Left ventricle myocardium inferior (tissue), 1 donor: ENCODE measurements around the gene RBM17. TPM values are rescaled to one million over a fixed set of nuclear protein-coding genes. Genes with fewer than 3 reads are reported as not detected.

ENCODE experiments used
- DNase-seq: peaks from one replicate; pipeline ENCODE4 v3.0.0-alpha.2; 2020
- H3K27ac ChIP-seq: fragments of 200-600 bp; replicated peaks from 2 replicates; pipeline ENCODE4 v1.8.0; 2021
- H3K27me3 ChIP-seq: fragments of 200-600 bp; 2 replicates; pipeline ENCODE4 v1.8.0; 2021; ENCODE audit warnings: low read depth
- H3K36me3 ChIP-seq: fragments of 200-600 bp; 2 replicates; pipeline ENCODE4 v1.8.0; 2021
- H3K4me1 ChIP-seq: fragments of 200-600 bp; 2 replicates; pipeline ENCODE4 v1.8.0; 2021
- H3K4me3 ChIP-seq: fragments of 200-600 bp; 2 replicates; pipeline ENCODE4 v1.8.0; 2021; ENCODE audit warnings: mild to moderate bottlenecking, moderate library complexity
- H3K9me3 ChIP-seq: fragments of 200-600 bp; replicated peaks from 2 replicates; pipeline ENCODE4 v1.8.0; 2021
- intact Hi-C: fragments of 100-400 bp; cut with micrococcal nuclease; formaldehyde crosslinking; loops from one replicate; pipeline ENCODE4 v1.11.0; 2022
- total RNA-seq: library from RNA; stranded (reverse); fragmentation: NEBNext Ultra II Directional; extraction: Animal tissue kit (Norgen Biotek cat#: 25700); gene quantifications from one replicate; pipeline ENCODE4 v1.2.1, GENCODE V29; 2021
- TF ChIP-seq, protein P1 (sequence below): fragments of 200-600 bp; IDR thresholded peaks from 2 replicates; pipeline ENCODE4 v1.8.0; 2021; ENCODE audit warnings: antibody characterized with exemption, mild to moderate bottlenecking, borderline replicate concordance
- donor health status: DM: no; HTN: yes; CAD: no; lungs with severe emphysema.

Gene RBM17
- total RNA-seq, 1 donor from 2014 or later, result 56.1 TPM

DNA sequence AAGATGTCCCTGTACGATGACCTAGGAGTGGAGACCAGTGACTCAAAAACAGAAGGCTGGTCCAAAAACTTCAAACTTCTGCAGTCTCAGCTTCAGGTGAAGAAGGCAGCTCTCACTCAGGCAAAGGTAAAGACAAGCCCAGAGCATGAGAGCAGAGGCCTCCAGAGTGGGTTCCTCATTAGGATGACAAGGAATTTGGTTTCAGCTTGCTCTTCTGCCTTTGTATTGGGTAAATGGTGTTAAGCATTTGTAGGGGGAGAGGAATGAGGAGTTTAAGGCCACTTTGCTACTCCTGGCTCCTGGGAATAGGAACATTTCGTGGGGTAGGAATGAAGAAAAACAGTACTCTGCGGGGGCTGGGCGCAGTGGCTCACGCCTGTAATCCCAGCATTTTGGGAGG lies 8.2 kb downstream of the RBM17 start:
- Histone ChIP-seq H3K4me3 (no peak overlapping the region), H3K27ac (no peak overlapping the region), H3K9me3 (no peaks in the 10 kb centered on the region), H3K4me1 (peaks cover 58% of the 10 kb centered on the region), H3K36me3 (peaks cover 49% of the 10 kb centered on the region), H3K27me3 (no peaks in the 10 kb centered on the region)
- TF ChIP-seq, protein P1, sequence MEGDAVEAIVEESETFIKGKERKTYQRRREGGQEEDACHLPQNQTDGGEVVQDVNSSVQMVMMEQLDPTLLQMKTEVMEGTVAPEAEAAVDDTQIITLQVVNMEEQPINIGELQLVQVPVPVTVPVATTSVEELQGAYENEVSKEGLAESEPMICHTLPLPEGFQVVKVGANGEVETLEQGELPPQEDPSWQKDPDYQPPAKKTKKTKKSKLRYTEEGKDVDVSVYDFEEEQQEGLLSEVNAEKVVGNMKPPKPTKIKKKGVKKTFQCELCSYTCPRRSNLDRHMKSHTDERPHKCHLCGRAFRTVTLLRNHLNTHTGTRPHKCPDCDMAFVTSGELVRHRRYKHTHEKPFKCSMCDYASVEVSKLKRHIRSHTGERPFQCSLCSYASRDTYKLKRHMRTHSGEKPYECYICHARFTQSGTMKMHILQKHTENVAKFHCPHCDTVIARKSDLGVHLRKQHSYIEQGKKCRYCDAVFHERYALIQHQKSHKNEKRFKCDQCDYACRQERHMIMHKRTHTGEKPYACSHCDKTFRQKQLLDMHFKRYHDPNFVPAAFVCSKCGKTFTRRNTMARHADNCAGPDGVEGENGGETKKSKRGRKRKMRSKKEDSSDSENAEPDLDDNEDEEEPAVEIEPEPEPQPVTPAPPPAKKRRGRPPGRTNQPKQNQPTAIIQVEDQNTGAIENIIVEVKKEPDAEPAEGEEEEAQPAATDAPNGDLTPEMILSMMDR, result no peak
- DNase-seq, result no peak
- intact Hi-C loops, result no loop called here

DNA sequence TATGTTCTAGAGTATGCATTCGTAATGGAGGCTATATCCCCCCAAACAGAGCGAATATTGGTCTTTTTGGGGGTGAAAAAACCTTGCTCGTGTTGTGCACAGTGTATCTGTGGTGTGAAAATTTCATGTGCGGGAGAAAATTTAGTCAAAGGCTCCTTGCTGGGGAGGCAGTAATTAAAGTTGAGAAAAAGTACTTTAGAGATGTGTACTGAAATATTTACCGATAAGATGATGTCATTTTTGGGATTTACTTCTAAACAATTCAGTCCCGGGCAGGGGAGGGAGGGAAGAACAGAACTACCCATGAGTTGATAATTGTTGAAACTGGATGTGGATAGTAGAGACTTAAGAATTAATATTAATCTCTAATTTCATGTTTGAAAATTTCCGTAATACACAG lies 9.3 kb downstream of the RBM17 start:
- Histone ChIP-seq H3K4me1 (peaks cover 57% of the 10 kb centered on the region), H3K27me3 (no peaks in the 10 kb centered on the region), H3K9me3 (no peaks in the 10 kb centered on the region), H3K36me3 (peaks cover 60% of the 10 kb centered on the region), H3K27ac (no peak overlapping the region), H3K4me3 (no peak overlapping the region)
- intact Hi-C loops, result no loop called here
- DNase-seq, result no peak
- TF ChIP-seq, protein P1, result no peak

DNA sequence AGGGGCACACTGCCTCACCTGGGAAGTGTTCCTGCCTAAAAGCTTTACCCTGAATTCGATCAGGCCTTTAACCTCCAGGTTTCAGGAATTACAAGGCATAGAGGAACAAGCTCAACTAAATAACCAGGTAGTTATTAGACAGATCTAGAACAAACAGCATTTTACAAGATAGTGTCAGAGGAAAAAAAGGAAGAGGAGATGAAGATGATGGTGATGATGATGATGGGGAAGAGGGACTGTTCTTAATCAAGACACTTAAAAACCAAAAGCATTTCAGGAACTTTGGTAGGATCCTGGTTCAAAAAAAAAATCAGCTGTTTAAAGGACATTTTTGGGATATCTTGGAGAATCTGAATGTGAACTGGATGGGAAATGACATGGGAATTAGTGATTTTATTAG lies 11.5 kb downstream of the RBM17 start:
- H3K4me3 ChIP-seq, result no peak overlapping the region
- H3K36me3 ChIP-seq, result peaks cover 74% of the 10 kb centered on the region
- H3K9me3 ChIP-seq, result no peaks in the 10 kb centered on the region
- intact Hi-C loops, result loop anchor here (10.0 kb wide), 2 partner anchors 104 to 304 kb away; partner anchors contain the start of gene PFKFB3
- H3K27me3 ChIP-seq, result no peaks in the 10 kb centered on the region
- H3K27ac ChIP-seq, result no peak overlapping the region
- no peak for DNase-seq
- TF ChIP-seq, protein P1, result no peak
- peaks cover 43% of the 10 kb centered on the region for H3K4me1 ChIP-seq

DNA sequence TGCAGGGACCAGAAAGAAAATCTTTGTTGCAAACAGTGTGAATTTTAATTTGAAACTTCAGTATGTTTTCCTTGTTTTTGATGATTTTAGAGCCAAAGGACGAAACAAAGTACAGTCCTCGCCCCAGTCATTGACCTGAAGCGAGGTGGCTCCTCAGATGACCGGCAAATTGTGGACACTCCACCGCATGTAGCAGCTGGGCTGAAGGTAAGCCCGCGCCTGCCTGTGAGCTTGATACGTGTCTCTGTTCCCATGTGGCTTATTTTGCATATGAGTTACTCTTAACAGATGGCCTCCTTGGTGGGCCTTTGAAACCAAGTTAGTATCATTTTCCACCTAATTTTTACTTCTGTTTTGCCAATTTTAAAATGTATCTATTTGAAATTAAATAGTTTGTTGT lies 12.3 kb downstream of the RBM17 start:
- H3K27me3 ChIP-seq, result no peaks in the 10 kb centered on the region
- H3K27ac ChIP-seq, result no peak overlapping the region
- no peak for DNase-seq
- TF ChIP-seq, protein P1, result no peak
- H3K4me3 ChIP-seq, result no peak overlapping the region
- H3K36me3 ChIP-seq, result peaks cover 79% of the 10 kb centered on the region
- no peaks in the 10 kb centered on the region for H3K9me3 ChIP-seq
- intact Hi-C loops, result loop anchor here (10.0 kb wide), 2 partner anchors 104 to 304 kb away; partner anchors contain the start of gene PFKFB3
- H3K4me1 ChIP-seq, result peaks cover 35% of the 10 kb centered on the region

DNA sequence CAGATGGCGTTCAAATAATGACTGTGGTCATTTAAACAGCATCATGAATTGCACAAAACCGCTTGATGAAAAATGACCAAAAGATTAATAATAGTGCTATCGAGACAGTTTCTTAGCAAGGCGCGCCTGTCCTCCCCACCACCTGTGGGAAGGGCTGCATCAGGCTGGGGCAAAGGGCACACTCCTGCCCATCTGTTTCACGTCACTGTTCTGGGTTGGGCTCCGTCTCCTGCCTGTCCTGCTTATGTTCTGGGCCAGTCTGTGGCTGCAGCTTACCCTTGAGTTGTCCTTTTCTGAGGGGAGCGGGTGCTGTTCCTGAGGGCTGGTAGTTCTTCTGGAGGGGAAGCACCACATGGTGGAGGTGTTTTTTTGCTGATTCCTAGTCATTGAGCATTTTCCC lies 13.3 kb downstream of the RBM17 start:
- H3K36me3 ChIP-seq, result peaks cover 84% of the 10 kb centered on the region
- DNase-seq, result no peak
- TF ChIP-seq, protein P1, result no peak
- no peak overlapping the region for H3K4me3 ChIP-seq
- no peak overlapping the region for H3K27ac ChIP-seq
- peaks cover 25% of the 10 kb centered on the region for H3K4me1 ChIP-seq
- intact Hi-C loops, result loop anchor here (10.0 kb wide), 2 partner anchors 103 to 303 kb away; partner anchors contain the start of gene PFKFB3
- H3K27me3 ChIP-seq, result no peaks in the 10 kb centered on the region
- no peaks in the 10 kb centered on the region for H3K9me3 ChIP-seq
